Inflammatory macrophage treated with lipopolysaccharide for 1 hour (primary cell): ENCODE results near the gene MMP23B.
"Not testable (repeated sequence)": the region's sequence is repeated elsewhere in the genome, so short reads cannot be mapped to it uniquely, and the experiment has no call there.

Experiments used
- DNase-seq, 2 donors: peaks; one replicate each; pipeline ENCODE4 v3.0.0-alpha.2; 2020 to 2022

Gene MMP23B

GRCh38 chr1:1621173-1622009, 10.6 kb upstream of the MMP23B start:
- DNase-seq, result no peak

DNA sequence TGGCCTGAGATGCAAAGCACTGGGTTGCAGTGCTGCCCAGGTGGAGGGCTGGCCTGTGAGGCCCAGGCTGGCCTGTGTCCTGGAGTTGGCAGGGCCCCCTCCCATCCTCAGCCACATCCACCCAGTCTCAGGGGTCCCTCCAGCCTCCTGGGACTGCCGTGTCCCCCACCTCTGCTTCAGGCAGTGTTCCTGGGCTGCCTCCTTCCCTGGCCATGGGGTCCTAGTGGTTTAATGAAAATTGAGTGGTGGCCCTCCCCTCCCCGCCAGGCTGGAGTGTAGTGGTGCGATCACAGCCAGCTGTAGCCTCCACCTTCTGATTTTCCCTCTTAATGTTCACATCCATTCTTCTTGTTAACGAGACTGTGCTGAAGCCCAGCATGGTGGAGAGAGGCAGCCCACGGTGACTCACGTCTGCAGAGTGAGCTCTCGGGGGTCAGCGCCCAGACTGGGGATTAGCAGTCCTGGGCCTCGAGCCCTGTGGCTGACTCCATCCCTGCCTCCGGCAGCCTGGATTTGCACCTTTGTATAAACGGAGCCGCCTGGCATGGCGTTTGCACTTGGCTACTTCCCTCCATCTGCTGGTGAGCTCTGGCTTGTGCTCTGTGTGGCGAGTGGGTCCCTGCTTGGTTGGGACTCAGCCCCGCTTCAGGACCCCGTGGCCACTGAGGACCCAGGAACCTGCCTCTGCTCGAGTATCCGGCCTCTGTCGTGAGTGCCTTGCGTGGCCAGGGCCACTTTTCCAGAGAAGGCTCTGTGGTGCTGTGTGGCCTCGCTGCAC, 9.8 kb upstream of the MMP23B start:
- no peak for DNase-seq

- DNase-seq, result no peak
Observed at GRCh38 chr1:1622788-1623094, 9.2 kb upstream of the MMP23B start.

GRCh38 chr1:1623181-1623630, 8.8 kb upstream of the MMP23B start:
- no peak for DNase-seq

DNA sequence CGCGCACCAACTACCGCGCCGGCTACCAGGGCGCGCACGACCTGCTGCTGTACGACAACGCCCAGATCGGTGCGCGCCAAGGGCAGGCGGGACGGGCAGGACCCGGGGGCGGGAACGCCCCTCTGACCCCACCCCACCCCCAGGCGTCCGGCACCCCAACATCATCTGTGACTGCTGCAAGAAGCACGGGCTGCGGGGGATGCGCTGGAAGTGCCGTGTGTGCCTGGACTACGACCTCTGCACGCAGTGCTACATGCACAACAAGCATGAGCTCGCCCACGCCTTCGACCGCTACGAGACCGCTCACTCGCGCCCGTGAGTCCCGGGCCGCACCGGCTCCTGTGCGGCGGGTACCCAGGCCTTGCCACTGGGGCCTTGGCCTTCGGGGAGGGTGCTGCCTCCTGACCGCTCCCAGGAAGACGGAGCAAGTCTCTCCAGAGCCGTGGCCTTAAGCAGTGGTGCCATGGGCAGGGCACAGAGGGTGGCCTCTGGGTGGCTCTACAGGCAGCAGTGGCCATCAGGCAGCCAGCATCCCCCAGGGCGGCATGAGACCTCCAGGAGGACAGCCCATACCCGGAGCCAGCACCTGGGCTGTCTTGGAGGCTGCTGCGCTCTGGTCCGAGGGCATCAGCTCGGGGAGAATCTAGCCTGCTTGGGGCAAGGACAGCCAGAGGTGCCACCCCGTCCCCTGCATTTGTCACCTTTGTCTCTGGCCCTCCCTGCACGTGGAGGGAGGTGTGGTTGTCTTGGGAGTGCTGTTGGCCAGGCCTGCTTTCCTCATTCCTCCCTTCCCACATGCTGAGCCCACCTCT, 8.1 kb upstream of the MMP23B start:
- DNase-seq, result no peak

- DNase-seq, result no peak
Observed at GRCh38 chr1:1624443-1625403, 7.2 kb upstream of the MMP23B start.

DNA sequence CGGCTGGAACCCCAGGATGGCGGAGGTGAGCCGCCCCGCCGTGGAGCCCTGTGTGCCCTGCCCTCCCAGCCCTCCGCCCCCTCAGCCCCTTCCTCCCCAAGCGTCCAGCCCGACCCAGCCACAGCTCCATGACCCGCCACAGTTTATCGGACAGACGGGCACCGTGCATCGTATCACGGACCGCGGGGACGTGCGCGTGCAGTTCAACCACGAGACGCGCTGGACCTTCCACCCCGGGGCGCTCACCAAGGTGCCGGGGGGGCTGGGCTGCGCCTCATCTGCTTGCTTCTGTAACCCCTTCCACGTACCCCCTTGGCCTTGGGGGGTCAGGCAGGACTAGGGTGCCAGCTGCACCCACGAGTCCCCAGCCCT, 6.6 kb upstream of the MMP23B start:
- DNase-seq, result no peak

- DNase-seq, result no peak
Observed at GRCh38 chr1:1625824-1626206, 6.2 kb upstream of the MMP23B start.

- no peak for DNase-seq
Observed at GRCh38 chr1:1626207-1627141, 5.5 kb upstream of the MMP23B start.

- no peak for DNase-seq
Observed at GRCh38 chr1:1627261-1627828, 4.6 kb upstream of the MMP23B start.

DNA sequence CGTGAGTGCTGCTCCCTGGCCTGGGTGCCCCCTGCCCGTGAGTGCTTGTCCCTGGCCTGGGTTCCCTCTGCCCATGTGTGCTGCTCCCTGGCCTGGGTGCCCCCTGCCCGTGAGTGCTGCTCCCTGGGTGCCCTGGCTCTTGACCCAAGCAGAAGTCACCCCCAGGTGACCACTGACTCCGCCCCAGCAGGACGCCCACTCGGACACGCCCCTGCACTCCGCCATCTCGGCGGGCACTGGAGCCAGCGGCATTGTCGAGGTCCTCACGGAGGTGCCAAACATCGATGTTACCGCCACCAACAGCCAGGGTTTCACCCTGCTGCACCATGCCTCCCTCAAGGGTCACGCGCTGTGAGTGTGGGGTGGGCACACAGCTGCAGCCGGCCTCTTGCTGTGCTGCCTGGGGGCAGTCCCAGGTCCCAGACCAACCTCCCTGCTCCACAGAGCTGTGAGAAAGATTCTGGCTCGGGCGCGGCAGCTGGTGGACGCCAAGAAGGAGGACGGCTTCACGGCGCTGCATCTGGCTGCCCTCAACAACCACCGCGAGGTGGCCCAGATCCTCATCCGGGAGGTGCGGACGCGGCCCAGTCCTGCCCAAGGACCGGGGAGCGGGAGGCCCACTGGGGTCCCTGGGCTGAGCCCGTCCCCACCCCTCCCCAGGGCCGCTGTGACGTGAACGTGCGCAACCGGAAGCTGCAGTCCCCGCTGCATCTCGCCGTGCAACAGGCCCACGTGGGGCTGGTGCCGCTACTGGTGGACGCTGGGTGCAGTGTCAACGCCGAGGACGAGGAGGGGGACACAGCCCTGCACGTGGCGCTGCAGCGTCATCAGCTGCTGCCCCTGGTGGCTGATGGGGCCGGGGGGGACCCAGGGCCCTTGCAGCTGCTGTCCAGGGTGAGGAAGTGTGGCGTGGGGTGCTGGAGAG, 3.9 kb upstream of the MMP23B start:
- no peak for DNase-seq

GRCh38 chr1:1628754-1629429, 3.1 kb upstream of the MMP23B start:
- no peak for DNase-seq

GRCh38 chr1:1629430-1630190, 2.4 kb upstream of the MMP23B start:
- DNase-seq, result no peak

- peak; percentile 44 to 58 for DNase-seq
Observed at GRCh38 chr1:1630191-1630964, 1.6 kb upstream of the MMP23B start.

GRCh38 chr1:1630965-1631781, 800 bp upstream of the MMP23B start:
- no peak for DNase-seq

DNA sequence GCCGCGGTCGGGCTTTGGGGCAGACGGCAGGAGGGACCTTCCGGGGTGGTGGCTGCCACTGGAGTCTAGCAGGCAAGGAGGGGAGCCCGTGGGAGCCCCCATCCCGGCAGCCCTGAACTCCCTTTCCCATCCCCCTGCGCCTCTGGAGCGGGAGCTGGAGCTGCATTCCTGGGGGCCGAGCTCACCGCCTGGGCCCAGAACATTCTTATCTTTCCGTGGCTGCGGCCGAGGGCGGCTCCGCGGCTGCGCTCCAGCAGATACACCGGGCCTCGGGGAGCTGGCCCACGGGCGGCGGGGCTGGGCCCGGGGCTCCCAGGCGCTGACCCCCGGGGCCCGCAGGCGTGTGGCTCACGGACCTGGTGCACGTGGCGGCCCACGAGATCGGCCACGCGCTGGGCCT, 1.4 kb downstream of the MMP23B start:
- DNase-seq, result not testable (repeated sequence)
